Astrocyte of the spinal cord (primary cell): ENCODE data around the gene ARHGEF33.

ENCODE experiments used
- DNase-seq: peaks from one replicate; pipeline ENCODE4 v3.0.0; 2011; ENCODE audit warnings: low read depth, low spot score
- H3K4me3 ChIP-seq: 2 replicates; pipeline ENCODE4 v1.5.1; 2011; ENCODE audit warnings: low read depth, mild to moderate bottlenecking, low read length, moderate library complexity
- CTCF ChIP-seq: IDR thresholded peaks from 2 replicates; pipeline ENCODE4 v1.5.1; 2012; ENCODE audit warnings: low read depth, mild to moderate bottlenecking, low read length, inconsistent platforms
- in situ Hi-C: cut with HindIII; loops from 2 replicates; pipeline ENCODE4 v1.10.0; 2017; ENCODE audit warnings: low sequenced_read_pairs

The ARHGEF33 gene

DNA sequence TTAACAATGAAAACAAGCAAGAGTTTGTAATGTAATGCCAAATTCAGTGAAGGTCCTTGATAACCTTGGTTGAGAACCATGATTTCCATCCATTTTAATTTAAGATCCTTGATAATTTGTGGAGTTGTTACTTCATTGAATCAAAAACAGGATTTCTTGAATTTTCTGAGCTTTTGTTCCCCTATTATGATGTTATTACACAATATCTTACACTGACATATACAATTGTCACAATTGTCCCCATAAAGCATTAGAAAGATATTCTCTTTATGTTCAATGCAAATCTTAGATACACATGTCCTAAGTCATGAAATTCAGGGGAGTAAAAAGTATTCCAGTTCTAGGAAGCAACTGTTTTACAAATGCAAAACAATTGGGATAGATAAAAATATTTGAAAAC, 83.6 kb downstream of the ARHGEF33 start:
- in situ Hi-C loops, result no loop called here
- no peak for TF ChIP-seq CTCF
- no peak overlapping the region for H3K4me3 ChIP-seq
- DNase-seq, result no peak

- no peak for TF ChIP-seq CTCF
- H3K4me3 ChIP-seq, result no peak overlapping the region
- in situ Hi-C loops, result no loop called here
- DNase-seq, result no peak
These were observed 85.4 kb downstream of the ARHGEF33 start for GRCh38 chr2:38975042-38975441.

DNA sequence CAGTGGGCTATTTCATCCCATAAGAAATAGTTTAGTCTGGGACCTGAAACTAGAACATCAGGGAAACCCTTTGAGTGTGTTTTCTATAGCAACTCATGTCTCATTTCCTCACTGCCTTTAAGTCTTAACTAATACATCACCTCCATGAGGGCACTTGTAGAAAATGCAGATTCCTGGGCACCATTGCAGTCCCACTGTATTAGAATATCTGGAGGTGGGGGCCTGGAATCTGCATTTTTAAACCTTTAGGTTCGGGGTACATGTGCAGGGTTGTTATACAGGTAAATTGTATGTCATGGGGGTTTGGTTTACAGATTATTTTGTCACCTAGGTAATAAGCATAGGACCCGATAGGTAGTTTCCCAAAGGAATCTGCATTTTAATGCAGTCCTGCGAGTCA, 87.4 kb downstream of the ARHGEF33 start:
- no peak for DNase-seq
- H3K4me3 ChIP-seq, result no peak overlapping the region
- TF ChIP-seq CTCF, result no peak
- in situ Hi-C loops, result no loop called here

GRCh38 chr2:38978296-38978903, 88.7 kb downstream of the ARHGEF33 start:
- in situ Hi-C loops, result no loop called here
- no peak for DNase-seq
- H3K4me3 ChIP-seq, result no peak overlapping the region
- TF ChIP-seq CTCF, result no peak

GRCh38 chr2:38978908-38979307, 89.2 kb downstream of the ARHGEF33 start:
- no peak for DNase-seq
- in situ Hi-C loops, result no loop called here
- no peak for TF ChIP-seq CTCF
- H3K4me3 ChIP-seq, result no peak overlapping the region

DNA sequence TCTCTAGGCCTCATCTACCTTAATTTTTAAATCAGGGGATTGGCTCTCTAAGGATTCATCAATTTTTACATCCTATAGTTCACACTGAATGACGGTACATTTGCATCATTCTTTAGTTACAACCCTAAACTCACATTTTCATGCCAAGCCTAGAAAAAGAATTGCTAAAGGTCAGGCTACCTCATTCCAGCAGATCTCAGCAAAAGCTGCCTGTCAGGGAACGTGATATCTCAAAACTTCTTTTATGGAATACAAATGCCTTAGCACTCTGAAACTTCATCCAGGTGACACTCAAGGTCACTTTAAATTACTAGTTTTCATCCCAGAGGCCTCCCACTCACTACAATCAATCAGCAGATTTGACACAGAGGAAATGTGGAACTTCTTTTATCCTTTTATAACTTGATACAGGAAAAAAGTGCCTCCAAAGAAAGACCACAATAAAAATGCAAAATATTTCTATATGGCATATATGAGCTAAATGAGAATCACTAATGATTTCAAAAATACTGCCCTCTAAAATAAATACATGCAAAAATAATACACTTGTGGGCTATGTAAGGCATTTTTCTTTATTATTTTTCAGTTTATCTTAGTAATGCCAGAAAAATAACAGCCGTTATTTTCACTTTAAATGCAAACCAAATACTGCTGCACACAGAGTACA, 91.5 kb downstream of the ARHGEF33 start:
- no peak for TF ChIP-seq CTCF
- H3K4me3 ChIP-seq, result no peak overlapping the region
- DNase-seq, result no peak
- in situ Hi-C loops, result no loop called here
